SJSA1 (cell line): Measurements from ENCODE around the gene SLC6A20. TPM values are rescaled to one million over a fixed set of nuclear protein-coding genes. Genes with fewer than 3 reads are reported as not detected.
A peak's percentile ranks its signal among the peaks of the same experiment; 100 is the strongest.

Experiments
- DNase-seq, 2 experiments: peaks; one replicate each; pipeline ENCODE4 v3.0.0-alpha.2; 2015 to 2020; ENCODE audit warnings: low spot score in 2 of 2, low read depth in 1 of 2
- H3K27ac ChIP-seq: fragments of 250-450 bp; sonication (Bioruptor Pico); 2 replicates; pipeline ENCODE4 v1.5.1; 2020; ENCODE audit warnings: mild to moderate bottlenecking, moderate library complexity
- H3K27me3 ChIP-seq: fragments of 250-450 bp; sonication (Bioruptor Pico); replicated peaks from 2 replicates; pipeline ENCODE4 v1.5.1; 2020; ENCODE audit warnings: mild to moderate bottlenecking, moderate library complexity
- H3K36me3 ChIP-seq: fragments of 250-450 bp; sonication (Bioruptor Pico); 2 replicates; pipeline ENCODE4 v1.5.1; 2020; ENCODE audit warnings: mild to moderate bottlenecking
- H3K4me1 ChIP-seq: fragments of 250-450 bp; sonication (Bioruptor Pico); replicated peaks from 2 replicates; pipeline ENCODE4 v1.6.1; 2021; ENCODE audit warnings: mild to moderate bottlenecking
- H3K4me3 ChIP-seq: fragments of 250-450 bp; sonication (Bioruptor Pico); 2 replicates; pipeline ENCODE4 v1.5.1; 2020; ENCODE audit warnings: mild to moderate bottlenecking
- H3K9me3 ChIP-seq: fragments of 250-450 bp; sonication (Bioruptor Pico); replicated peaks from 2 replicates; pipeline ENCODE4 v1.5.1; 2020; ENCODE audit warnings: mild to moderate bottlenecking
- total RNA-seq: library from RNA; depleted of rRNA; stranded (reverse); fragments of >200 nt; shearing (Covaris generic); gene quantifications from 2 replicates; pipeline ENCODE4 v1.2.3, GENCODE V29; 2014; rRNA removed

Gene SLC6A20, protein sequence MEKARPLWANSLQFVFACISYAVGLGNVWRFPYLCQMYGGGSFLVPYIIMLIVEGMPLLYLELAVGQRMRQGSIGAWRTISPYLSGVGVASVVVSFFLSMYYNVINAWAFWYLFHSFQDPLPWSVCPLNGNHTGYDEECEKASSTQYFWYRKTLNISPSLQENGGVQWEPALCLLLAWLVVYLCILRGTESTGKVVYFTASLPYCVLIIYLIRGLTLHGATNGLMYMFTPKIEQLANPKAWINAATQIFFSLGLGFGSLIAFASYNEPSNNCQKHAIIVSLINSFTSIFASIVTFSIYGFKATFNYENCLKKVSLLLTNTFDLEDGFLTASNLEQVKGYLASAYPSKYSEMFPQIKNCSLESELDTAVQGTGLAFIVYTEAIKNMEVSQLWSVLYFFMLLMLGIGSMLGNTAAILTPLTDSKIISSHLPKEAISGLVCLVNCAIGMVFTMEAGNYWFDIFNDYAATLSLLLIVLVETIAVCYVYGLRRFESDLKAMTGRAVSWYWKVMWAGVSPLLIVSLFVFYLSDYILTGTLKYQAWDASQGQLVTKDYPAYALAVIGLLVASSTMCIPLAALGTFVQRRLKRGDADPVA
- 0.03 TPM in 1 of 2 replicates, not detected in the other for total RNA-seq

DNA sequence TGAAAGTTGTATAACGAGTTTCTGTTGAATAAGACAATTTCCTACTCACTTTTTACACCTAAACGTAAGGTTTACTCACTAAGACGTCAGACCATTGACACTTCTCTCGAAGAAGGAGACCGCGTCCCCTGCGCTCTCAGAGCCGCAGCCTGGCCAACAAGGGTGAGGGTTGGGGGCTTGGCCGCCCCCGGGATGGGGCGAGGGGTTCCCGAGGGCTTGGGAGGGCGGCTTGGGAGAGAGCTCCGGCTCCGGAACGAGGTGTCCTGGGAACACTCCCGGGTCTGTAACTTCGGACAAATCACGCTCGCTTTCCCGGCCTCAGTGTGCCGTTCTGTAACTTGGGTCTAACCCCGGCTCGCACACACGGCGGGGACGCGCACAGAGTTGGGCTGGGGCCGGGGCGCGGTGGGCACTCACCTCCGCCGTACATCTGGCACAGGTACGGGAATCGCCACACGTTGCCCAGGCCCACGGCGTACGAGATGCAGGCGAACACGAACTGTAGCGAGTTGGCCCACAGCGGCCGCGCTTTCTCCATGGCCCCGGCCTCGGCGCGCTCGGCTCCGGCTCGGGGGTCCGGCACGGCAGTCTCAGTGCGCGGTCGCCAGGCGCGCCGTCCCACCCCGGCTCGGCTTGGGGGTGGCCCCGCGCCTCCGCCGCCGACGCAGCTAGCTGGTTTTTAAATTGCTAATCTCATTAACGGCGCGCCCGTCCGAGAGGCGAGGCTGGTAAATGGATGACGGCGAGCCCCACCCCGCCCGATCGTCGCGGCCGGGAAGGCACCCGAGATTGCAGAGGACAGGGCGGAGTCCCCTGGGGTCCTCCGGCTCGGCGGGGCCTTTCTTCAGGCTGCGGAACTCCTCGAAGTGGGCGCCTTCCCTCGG, at the start of gene SLC6A20:
Gene SLC6A20, minus strand, starts transcription at position 655 of the 884 bp plus-strand sequence. Its CDS starts 117 bp downstream, at position 538.
- Histone ChIP-seq H3K9me3 (no peaks in the 10 kb centered on the region), H3K27me3 (peaks cover 48% of the 10 kb centered on the region), H3K36me3 (no peaks in the 10 kb centered on the region), H3K4me3 (peak within 1 kb of the TSS; percentile 27), H3K27ac (no peak within 1 kb of the TSS), H3K4me1 (peaks cover 9% of the 10 kb centered on the region)
- DNase-seq = peak in 1 of 2 experiments; percentile 5

- Histone ChIP-seq H3K27ac (no peak overlapping the region), H3K9me3 (no peaks in the 10 kb centered on the region), H3K27me3 (no peaks in the 10 kb centered on the region), H3K4me1 (peaks cover 9% of the 10 kb centered on the region), H3K4me3 (no peak overlapping the region), H3K36me3 (no peaks in the 10 kb centered on the region)
- no peak for DNase-seq
Measured at GRCh38 chr3:45844616-45845015, 48.3 kb upstream of the SLC6A20 start.

DNA sequence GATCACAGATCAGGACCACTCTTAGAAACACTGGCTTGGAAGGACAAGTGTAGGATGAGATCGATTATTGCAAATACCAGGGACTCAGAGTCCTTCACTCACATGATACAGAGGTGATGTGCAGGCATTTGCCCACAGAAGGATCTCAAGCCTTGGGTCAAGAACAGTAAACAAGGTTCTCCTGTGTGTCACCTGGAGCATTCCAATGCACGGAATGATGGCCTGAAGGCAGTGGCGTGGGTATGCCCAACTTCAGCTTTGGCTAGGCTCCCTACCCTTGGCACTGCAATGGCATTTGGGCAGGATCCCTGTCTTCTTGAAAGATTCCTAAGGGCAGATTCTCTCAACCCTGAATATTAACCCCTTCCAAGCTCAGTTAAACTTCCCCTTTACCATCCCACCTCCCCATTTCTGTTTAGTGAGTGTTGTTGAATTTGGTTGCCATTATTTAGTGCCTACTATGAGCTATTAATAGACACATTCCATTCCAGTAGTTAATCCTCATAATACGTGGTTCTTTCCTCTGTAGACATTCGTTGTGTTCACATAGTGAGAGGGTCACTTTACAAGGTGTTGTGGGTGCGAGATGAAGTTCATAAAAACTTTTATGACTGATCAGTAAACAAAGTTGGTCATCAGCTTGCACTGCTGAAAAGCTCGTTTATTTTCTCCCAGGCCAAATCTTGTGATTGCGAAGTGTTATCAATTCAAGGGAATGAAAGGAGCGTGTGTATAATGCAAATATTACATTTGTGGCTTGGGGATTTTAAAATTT, 46.7 kb upstream of the SLC6A20 start:
- DNase-seq = no peak
- H3K27me3 ChIP-seq = no peaks in the 10 kb centered on the region
- H3K4me3 ChIP-seq = no peak overlapping the region
- no peaks in the 10 kb centered on the region for H3K9me3 ChIP-seq
- H3K4me1 ChIP-seq = peaks cover 9% of the 10 kb centered on the region
- no peak overlapping the region for H3K27ac ChIP-seq
- H3K36me3 ChIP-seq = no peaks in the 10 kb centered on the region

DNA sequence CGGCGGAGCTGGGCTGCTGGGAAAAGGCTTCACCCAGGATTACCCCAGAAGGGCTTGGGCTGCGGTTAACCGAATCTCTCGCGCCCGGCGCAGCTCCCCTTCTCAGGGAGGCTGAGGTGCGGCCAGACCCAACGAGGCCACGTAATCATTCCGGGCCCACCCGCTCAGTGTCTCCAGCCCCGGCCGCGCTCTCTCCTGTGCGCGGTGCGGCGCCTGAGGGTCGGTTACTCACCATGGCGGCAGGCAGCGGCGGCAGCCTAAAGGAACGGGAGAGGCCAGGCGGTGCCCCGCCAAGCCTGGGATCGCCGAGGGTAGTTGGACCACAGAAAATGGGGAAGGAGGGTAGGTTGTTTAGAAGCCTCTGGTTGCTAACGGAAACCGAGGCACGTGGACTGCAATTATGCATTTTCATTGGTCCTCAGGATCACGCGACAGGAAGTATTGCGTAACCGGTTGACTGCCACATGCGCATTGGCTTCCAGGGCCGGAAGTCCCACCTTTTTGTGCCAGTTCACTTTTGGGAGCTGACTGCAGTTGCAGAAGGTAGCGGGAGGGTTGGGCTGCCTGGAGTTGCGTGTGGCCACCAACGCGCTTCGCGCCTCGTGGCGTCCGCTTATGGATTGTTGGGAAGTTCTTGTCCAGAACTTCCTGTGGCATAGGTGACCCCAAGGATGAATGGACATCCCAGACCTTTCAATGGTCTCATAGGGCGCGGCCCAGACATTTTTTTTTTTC, 45.6 kb upstream of the SLC6A20 start, which contains the start of gene LZTFL1:
Gene LZTFL1, minus strand, starts transcription at position 363 of the 735 bp plus-strand sequence. Its CDS starts 128 bp downstream, at position 235.
- Histone ChIP-seq H3K9me3 (no peaks in the 10 kb centered on the region), H3K36me3 (no peaks in the 10 kb centered on the region), H3K27me3 (no peaks in the 10 kb centered on the region), H3K4me3 (peak within 1 kb of the TSS; percentile 72), H3K4me1 (peaks cover 9% of the 10 kb centered on the region), H3K27ac (peak within 1 kb of the TSS; percentile 79)
- peak; percentile 72 to 85 for DNase-seq

GRCh38 chr3:45841420-45841756, 45.1 kb upstream of the SLC6A20 start:
- DNase-seq = peak in 1 of 2 experiments; percentile 25

DNA sequence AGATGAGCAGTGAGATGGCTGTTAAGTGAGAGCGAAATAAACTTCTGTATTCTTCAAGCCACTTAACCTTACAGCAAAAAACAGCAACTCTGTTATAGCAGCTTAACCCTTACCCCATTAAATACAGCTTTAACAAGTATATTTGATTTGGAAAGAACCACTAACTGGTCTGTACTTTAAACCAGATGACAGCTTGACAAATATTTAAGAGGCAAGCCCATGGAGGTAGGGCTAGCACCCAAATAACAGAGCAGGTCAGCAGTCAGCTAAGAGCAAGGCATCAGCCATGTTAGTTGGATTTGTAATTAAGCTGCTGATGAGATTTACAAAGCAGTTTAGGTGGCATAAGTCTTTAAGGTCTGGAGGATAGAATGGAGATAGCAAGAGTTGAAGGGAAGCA, 42.1 kb upstream of the SLC6A20 start:
- Histone ChIP-seq H3K4me1 (peaks cover 9% of the 10 kb centered on the region), H3K27ac (no peak overlapping the region), H3K27me3 (no peaks in the 10 kb centered on the region), H3K36me3 (no peaks in the 10 kb centered on the region), H3K4me3 (no peak overlapping the region), H3K9me3 (no peaks in the 10 kb centered on the region)
- DNase-seq = no peak

More at GRCh38 chr3:45841420-45841756, 45.1 kb upstream of the SLC6A20 start:
- no peaks in the 10 kb centered on the region for H3K9me3 ChIP-seq
- peak overlapping the region; percentile 72 for H3K4me3 ChIP-seq
- H3K27me3 ChIP-seq = no peaks in the 10 kb centered on the region
- no peaks in the 10 kb centered on the region for H3K36me3 ChIP-seq
- peak overlapping the region; percentile 79 for H3K27ac ChIP-seq
- H3K4me1 ChIP-seq = peaks cover 9% of the 10 kb centered on the region

DNA sequence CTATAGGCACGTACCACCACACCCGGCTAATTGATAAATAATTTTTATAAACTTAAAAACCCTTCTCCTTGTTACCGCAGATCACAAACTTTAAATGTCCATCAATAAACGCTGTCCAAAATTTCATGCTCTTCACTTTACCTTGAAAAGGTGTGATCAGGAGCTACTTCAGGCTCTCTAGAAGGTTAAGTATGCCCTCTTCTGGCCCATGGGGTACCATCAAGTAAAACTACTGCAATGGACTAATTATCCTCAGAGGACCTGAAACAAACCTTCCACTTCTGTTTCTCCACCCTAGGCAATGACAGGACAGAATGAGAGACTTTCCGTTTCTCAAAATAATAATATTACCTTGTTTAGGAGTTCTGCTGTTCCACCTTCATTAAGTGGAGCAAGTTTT, 36.4 kb upstream of the SLC6A20 start:
- no peaks in the 10 kb centered on the region for H3K36me3 ChIP-seq
- no peak overlapping the region for H3K4me3 ChIP-seq
- no peaks in the 10 kb centered on the region for H3K27me3 ChIP-seq
- no peaks in the 10 kb centered on the region for H3K4me1 ChIP-seq
- DNase-seq = peak in 1 of 2 experiments; percentile 3
- H3K9me3 ChIP-seq = no peaks in the 10 kb centered on the region
- H3K27ac ChIP-seq = no peak overlapping the region

GRCh38 chr3:45830121-45830520, 33.8 kb upstream of the SLC6A20 start:
- H3K27ac ChIP-seq = no peak overlapping the region
- H3K36me3 ChIP-seq = no peaks in the 10 kb centered on the region; the same call in 1 of the 2 replicates
- no peaks in the 10 kb centered on the region for H3K9me3 ChIP-seq
- no peaks in the 10 kb centered on the region for H3K27me3 ChIP-seq
- H3K4me1 ChIP-seq = no peaks in the 10 kb centered on the region
- DNase-seq = no peak
- H3K4me3 ChIP-seq = no peak overlapping the region

DNA sequence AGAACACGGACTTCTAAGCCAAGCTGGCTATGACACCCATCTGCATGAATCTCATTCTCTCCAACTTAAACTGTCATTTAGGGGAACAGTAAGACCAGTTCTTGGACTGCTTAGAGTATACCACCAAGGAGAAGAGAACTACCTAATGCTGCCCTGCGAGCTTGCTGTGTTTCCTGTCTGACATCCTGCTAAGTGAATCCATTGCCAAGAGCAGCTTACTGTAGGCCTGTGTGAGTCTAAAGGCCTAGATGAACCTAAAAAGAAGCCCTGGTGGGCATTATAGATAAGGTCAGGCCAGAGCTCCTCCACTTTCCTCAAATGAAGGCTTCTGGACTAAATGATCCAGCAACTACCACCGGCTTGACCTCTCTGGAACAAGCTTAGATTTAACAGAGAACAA, 30.6 kb upstream of the SLC6A20 start:
- Histone ChIP-seq H3K4me3 (no peak overlapping the region), H3K9me3 (no peaks in the 10 kb centered on the region), H3K27ac (no peak overlapping the region), H3K36me3 (no peaks in the 10 kb centered on the region; the same call in 1 of the 2 replicates), H3K4me1 (no peaks in the 10 kb centered on the region), H3K27me3 (no peaks in the 10 kb centered on the region)
- no peak for DNase-seq

- H3K27me3 ChIP-seq = no peaks in the 10 kb centered on the region
- no peak overlapping the region for H3K27ac ChIP-seq
- H3K9me3 ChIP-seq = no peaks in the 10 kb centered on the region
- DNase-seq = no peak
- no peak overlapping the region for H3K4me3 ChIP-seq
- no peaks in the 10 kb centered on the region for H3K4me1 ChIP-seq
- H3K36me3 ChIP-seq = no peaks in the 10 kb centered on the region; the same call in 1 of the 2 replicates
Measured at GRCh38 chr3:45826321-45826720, 30.0 kb upstream of the SLC6A20 start.

GRCh38 chr3:45821127-45821526, 24.8 kb upstream of the SLC6A20 start:
- H3K27ac ChIP-seq = no peak overlapping the region
- H3K4me1 ChIP-seq = peaks cover 21% of the 10 kb centered on the region
- no peaks in the 10 kb centered on the region for H3K9me3 ChIP-seq
- no peaks in the 10 kb centered on the region for H3K27me3 ChIP-seq
- H3K4me3 ChIP-seq = no peak overlapping the region
- H3K36me3 ChIP-seq = no peaks in the 10 kb centered on the region
- no peak for DNase-seq

DNA sequence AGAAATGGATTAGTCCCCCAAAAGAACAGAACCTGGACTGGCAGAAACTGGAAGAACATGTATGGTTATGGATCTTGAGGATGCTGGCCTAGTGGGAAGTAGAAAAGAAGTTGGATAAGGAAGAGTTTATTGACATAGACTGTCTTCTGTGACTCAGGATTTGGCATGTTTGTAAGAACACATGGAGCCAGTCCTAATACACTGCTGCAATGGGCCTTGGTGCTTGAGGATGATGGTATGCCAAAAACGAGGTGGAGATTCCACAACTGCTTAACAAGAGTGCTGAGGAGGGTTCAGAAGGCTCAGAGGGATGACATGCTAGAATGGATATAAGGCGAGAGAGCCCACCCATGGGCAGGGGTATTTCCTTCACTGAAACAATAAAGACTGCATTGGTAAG, 23.2 kb upstream of the SLC6A20 start:
- H3K4me1 ChIP-seq = peaks cover 21% of the 10 kb centered on the region
- no peaks in the 10 kb centered on the region for H3K36me3 ChIP-seq
- no peak for DNase-seq
- H3K9me3 ChIP-seq = no peaks in the 10 kb centered on the region
- no peak overlapping the region for H3K27ac ChIP-seq
- H3K27me3 ChIP-seq = no peaks in the 10 kb centered on the region
- H3K4me3 ChIP-seq = no peak overlapping the region
